Thyroid gland (tissue), 4 donors: ENCODE measurements around the gene SMG6.

ENCODE experiments used
- POLR2A ChIP-seq, 2 donors: fragments of 450-650 bp; IDR thresholded peaks; one replicate each; pipeline ENCODE4 v1.6.1; 2017; ENCODE audit warnings: antibody characterized with exemption in 2 of 2, mild to moderate bottlenecking in 2 of 2, moderate library complexity in 1 of 2
- TF ChIP-seq, protein P1 (sequence below), 6 experiments: fragments of 200-600 bp in 3 of 6; fragments of 450-650 bp in 3 of 6; sonication (generic) in 3 of 6; IDR thresholded peaks; one replicate each; pipeline ENCODE4 v1.5.1; 2016 to 2019; ENCODE audit warnings: antibody characterized with exemption in 6 of 6, mild to moderate bottlenecking in 2 of 6, inconsistent platforms in 1 of 6, moderate library complexity in 1 of 6

DNA sequence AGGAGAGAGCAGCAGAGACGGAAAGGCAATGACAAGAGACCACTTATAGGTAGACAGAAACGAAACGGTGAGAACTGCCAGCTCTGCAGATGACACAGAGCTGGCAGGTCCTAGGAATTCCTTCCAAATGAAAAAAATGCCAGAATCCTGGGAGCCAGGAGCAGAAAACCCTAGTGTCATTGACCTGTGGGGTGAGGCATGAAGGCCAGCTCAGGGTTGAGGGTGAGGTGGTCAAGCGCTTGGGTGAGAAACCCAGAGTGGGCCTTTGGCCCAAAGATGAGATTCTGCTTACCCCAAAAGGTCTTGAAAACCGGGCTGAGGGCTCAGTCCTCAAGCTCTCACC, 239.5 kb downstream of the SMG6 start:
- TF ChIP-seq, protein P1, sequence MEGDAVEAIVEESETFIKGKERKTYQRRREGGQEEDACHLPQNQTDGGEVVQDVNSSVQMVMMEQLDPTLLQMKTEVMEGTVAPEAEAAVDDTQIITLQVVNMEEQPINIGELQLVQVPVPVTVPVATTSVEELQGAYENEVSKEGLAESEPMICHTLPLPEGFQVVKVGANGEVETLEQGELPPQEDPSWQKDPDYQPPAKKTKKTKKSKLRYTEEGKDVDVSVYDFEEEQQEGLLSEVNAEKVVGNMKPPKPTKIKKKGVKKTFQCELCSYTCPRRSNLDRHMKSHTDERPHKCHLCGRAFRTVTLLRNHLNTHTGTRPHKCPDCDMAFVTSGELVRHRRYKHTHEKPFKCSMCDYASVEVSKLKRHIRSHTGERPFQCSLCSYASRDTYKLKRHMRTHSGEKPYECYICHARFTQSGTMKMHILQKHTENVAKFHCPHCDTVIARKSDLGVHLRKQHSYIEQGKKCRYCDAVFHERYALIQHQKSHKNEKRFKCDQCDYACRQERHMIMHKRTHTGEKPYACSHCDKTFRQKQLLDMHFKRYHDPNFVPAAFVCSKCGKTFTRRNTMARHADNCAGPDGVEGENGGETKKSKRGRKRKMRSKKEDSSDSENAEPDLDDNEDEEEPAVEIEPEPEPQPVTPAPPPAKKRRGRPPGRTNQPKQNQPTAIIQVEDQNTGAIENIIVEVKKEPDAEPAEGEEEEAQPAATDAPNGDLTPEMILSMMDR (IDR thresholded peaks at IDR 0.05), result no peak
- no peak for TF ChIP-seq POLR2A (IDR thresholded peaks at IDR 0.05)
